K562 (cell line): ENCODE results near the gene FOXRED2. TPM values are rescaled to one million over a fixed set of nuclear protein-coding genes. Genes with fewer than 3 reads are reported as not detected.

Experiments used
- CREB3L1 ChIP-seq: fragments of 450-650 bp; IDR thresholded peaks from 2 replicates; pipeline ENCODE4 v1.6.1; 2014; ENCODE audit warnings: low read depth, mild to moderate bottlenecking, moderate library complexity, borderline replicate concordance
- EZH2 ChIP-seq: IDR thresholded peaks from 2 replicates; pipeline ENCODE4 v1.6.1; 2012; ENCODE audit warnings: low read depth, mild to moderate bottlenecking, inconsistent platforms, low read length, borderline replicate concordance
- ZNF592 ChIP-seq: fragments of 450-650 bp; IDR thresholded peaks from 2 replicates; pipeline ENCODE4 v1.6.1; 2017; ENCODE audit warnings: antibody characterized with exemption, mild to moderate bottlenecking
- polyA plus RNA-seq, 8 experiments: library from polyadenylated mRNA; depleted of rRNA in 4 of 8; stranded (reverse) in 5 of 8; unstranded in 3 of 8; fragments of >200 nt; fragmentation: Nextera tagmentation in 2 of 8; fragmentation: Illumina TruSeq in 1 of 8; extraction: Ambion mirVana in 2 of 8; extraction: Trizol in 1 of 8; gene quantifications; 2 replicates each; pipeline versions ENCODE4 v1.2.1 to v1.2.3, GENCODE V29; 2011 to 2014; ENCODE audit warnings: inconsistent platforms in 1 of 8, missing spikeins in 1 of 8
- total RNA-seq, 7 experiments: library from RNA; depleted of rRNA in 6 of 7; stranded (reverse); fragments of >200 nt in 6 of 7; fragmentation: Illumina TruSeq in 2 of 7; extraction: Trizol in 2 of 7; gene quantifications; 2 replicates each; pipeline versions ENCODE4 v1.2.1 to v1.2.3, GENCODE V29; 2011 to 2021; ENCODE audit warnings: low replicate concordance in 1 of 7
- TF ChIP-seq, protein P1 (sequence below): IDR thresholded peaks from 3 replicates; pipeline ENCODE4 v1.6.1; 2011; ENCODE audit warnings: borderline replicate concordance, mild to moderate bottlenecking, moderate library complexity; ENCODE audit not compliant: insufficient read length; ENCODE audit errors: extremely low read depth

FOXRED2 gene
- total and polyA plus RNA-seq, 9 of the 15 experiments (the other 6 are each of a cell fraction or from before 2014, with no cell fraction given): 2.8 to 48.4 (median 7.8) TPM

DNA sequence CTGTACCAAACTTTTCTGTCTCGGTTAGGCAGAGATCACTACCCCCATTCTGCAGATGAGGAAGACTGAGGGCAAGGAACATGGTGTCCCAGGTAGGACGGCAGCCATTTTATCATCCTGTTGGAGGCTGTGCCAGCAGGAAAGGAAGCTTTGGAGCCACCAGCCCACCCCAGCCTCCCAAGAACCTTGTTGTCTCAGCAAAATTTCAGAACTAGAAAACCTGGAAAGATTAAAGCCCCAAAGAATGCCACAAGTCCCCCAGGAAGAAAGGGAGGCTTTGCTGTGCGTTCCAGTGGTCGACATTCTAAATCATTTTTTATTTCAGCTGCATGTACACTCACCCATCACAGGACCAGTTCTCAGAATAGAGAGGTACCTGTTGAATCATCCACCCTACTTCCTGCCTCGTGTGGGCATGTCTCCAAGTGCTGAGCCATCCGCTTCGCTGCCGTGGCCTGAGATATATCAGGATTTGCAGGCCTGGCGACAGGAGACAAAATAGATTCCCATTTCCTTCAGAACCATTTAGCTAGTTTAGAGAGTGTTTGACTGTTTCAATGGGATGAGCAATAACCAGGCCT, 35.1 kb upstream of the FOXRED2 start (continued):
- TF ChIP-seq CREB3L1: no peak
- TF ChIP-seq ZNF592: peak; percentile 26; the same call in 1 of the 2 replicates
- TF ChIP-seq, protein P1, sequence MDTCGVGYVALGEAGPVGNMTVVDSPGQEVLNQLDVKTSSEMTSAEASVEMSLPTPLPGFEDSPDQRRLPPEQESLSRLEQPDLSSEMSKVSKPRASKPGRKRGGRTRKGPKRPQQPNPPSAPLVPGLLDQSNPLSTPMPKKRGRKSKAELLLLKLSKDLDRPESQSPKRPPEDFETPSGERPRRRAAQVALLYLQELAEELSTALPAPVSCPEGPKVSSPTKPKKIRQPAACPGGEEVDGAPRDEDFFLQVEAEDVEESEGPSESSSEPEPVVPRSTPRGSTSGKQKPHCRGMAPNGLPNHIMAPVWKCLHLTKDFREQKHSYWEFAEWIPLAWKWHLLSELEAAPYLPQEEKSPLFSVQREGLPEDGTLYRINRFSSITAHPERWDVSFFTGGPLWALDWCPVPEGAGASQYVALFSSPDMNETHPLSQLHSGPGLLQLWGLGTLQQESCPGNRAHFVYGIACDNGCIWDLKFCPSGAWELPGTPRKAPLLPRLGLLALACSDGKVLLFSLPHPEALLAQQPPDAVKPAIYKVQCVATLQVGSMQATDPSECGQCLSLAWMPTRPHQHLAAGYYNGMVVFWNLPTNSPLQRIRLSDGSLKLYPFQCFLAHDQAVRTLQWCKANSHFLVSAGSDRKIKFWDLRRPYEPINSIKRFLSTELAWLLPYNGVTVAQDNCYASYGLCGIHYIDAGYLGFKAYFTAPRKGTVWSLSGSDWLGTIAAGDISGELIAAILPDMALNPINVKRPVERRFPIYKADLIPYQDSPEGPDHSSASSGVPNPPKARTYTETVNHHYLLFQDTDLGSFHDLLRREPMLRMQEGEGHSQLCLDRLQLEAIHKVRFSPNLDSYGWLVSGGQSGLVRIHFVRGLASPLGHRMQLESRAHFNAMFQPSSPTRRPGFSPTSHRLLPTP: no peak
- no peak for TF ChIP-seq EZH2
